Eye (tissue), 1 donor: ENCODE results near the gene C11orf91.
"Not testable (repeated sequence)": the region's sequence is repeated elsewhere in the genome, so short reads cannot be mapped to it uniquely, and the experiment has no call there.

Experiments
- DNase-seq: peaks from one replicate; pipeline ENCODE4 v3.0.0-alpha.2; 2015

The C11orf91 gene

GRCh38 chr11:33695051-33695566 lies 5.5 kb downstream of the C11orf91 start:
- peak; percentile 45 for DNase-seq

- DNase-seq: peak; percentile 49
Observed at GRCh38 chr11:33694346-33695050, 6.1 kb downstream of the C11orf91 start.

- no peak for DNase-seq
Observed at GRCh38 chr11:33692541-33692940, 8.1 kb downstream of the C11orf91 start.

- peak; percentile 81 for DNase-seq
Observed at GRCh38 chr11:33692013-33692504, 8.6 kb downstream of the C11orf91 start.

GRCh38 chr11:33691066-33691864 lies 9.4 kb downstream of the C11orf91 start:
- DNase-seq: no peak

- no peak for DNase-seq
Observed at GRCh38 chr11:33690290-33691065, 10.1 kb downstream of the C11orf91 start.

- no peak for DNase-seq
Observed at GRCh38 chr11:33689501-33689900, 11.1 kb downstream of the C11orf91 start.

- no peak for DNase-seq
Observed at GRCh38 chr11:33689085-33689484, 11.5 kb downstream of the C11orf91 start.

- peak; percentile 87 for DNase-seq
Observed at GRCh38 chr11:33687733-33688479, 12.7 kb downstream of the C11orf91 start.

GRCh38 chr11:33685082-33685481 lies 15.5 kb downstream of the C11orf91 start:
- DNase-seq: no peak

- DNase-seq: no peak
Observed at GRCh38 chr11:33684003-33684706, 16.5 kb downstream of the C11orf91 start.

- no peak for DNase-seq
Observed at GRCh38 chr11:33682446-33682845, 18.2 kb downstream of the C11orf91 start.

- DNase-seq: no peak
Observed at GRCh38 chr11:33682019-33682418, 18.6 kb downstream of the C11orf91 start.

GRCh38 chr11:33678616-33679015 lies 22.0 kb downstream of the C11orf91 start:
- DNase-seq: not testable (repeated sequence)

- no peak for DNase-seq
Observed at GRCh38 chr11:33674035-33674814, 26.4 kb downstream of the C11orf91 start.

GRCh38 chr11:33672273-33672672 lies 28.4 kb downstream of the C11orf91 start:
- no peak for DNase-seq

- DNase-seq: no peak
Observed at GRCh38 chr11:33670250-33671011, 30.2 kb downstream of the C11orf91 start.

GRCh38 chr11:33669598-33670249 lies 30.9 kb downstream of the C11orf91 start:
- DNase-seq: no peak

GRCh38 chr11:33668951-33669596 lies 31.6 kb downstream of the C11orf91 start:
- no peak for DNase-seq
